Measurements from ENCODE around the gene TADA2A. TPM values are rescaled to one million over a fixed set of nuclear protein-coding genes. Genes with fewer than 3 reads are reported as not detected.

The TADA2A gene
- total and polyA plus RNA-seq, 2 of the 8 experiments (the other 6 are each of a cell fraction or from before 2014, with no cell fraction given) = 8.4 to 18.5 TPM

- Histone ChIP-seq H3K9ac (replicated peaks in 1 of 4; ENCODE audit: extremely low read depth in 1 of 4, low read depth in 3 of 4, low read length in 3 of 4) (no peak overlapping the region), H4K8ac (ENCODE audit: extremely low read depth, insufficient read depth, low read length) (no peak overlapping the region), H3K4me2 (ENCODE audit: insufficient read depth in 1 of 2, low read depth in 2 of 2, low read length in 2 of 2) (no peak overlapping the region), H3K79me2 (ENCODE audit: control insufficient read depth in 1 of 2, insufficient read depth in 2 of 2, low read length in 2 of 2) (no peaks in the 10 kb centered on the region), H2BK12ac (ENCODE audit: low read depth, low read length) (no peak overlapping the region), H3K4me3 (ENCODE audit: extremely low read depth in 1 of 4, insufficient read depth in 2 of 4, low read depth in 3 of 4, low read length in 4 of 4) (no peak overlapping the region), H3K36me3 (ENCODE audit: control insufficient read depth in 2 of 4, insufficient read depth in 4 of 4, low read length in 3 of 4) (peaks cover 0 to 20% (median 7%) of the 10 kb centered on the region in 4 experiments; a peak in 6 of 8 replicates), H2AFZ (ENCODE audit: low read length) (no peak overlapping the region), H2AK5ac (ENCODE audit: low read depth, low read length) (no peak overlapping the region), H2BK120ac (replicated peaks; ENCODE audit: low read depth, low read length) (no peak overlapping the region), H3K18ac (ENCODE audit: extremely low read depth, low read length) (no peak overlapping the region), H3K4ac (replicated peaks; ENCODE audit: insufficient read length, low read depth, low read length) (no peak overlapping the region), H4K91ac (replicated peaks; ENCODE audit: insufficient read length, low read length) (no peak overlapping the region), H2BK20ac (ENCODE audit: low read length) (no peak overlapping the region), H4K5ac (ENCODE audit: insufficient read length, low read depth, low read length) (no peak overlapping the region), H3K23ac (ENCODE audit: insufficient read length) (no peak overlapping the region), H4K20me1 (replicated peaks in 1 of 2; ENCODE audit: control insufficient read depth in 1 of 2, insufficient read depth in 2 of 2, low read length in 2 of 2) (peaks cover 0 to 2% of the 10 kb centered on the region in 2 experiments), H3K27me3 (replicated peaks in 1 of 4; ENCODE audit: control insufficient read depth in 3 of 4, extremely low read depth in 1 of 4, insufficient read depth in 3 of 4, low read length in 3 of 4) (no peaks in the 10 kb centered on the region), H3K56ac (replicated peaks; ENCODE audit: insufficient read length, low read depth, low read length) (no peak overlapping the region), H2BK5ac (ENCODE audit: low read depth, low read length) (no peak overlapping the region), H3K9me3 (ENCODE audit: insufficient read depth in 2 of 2, low read depth in 1 of 2, low read length in 1 of 2) (no peaks in the 10 kb centered on the region), H3K27ac (ENCODE audit: low read depth, low read length) (no peak overlapping the region), H3K23me2 (ENCODE audit: low read depth, low read length) (no peaks in the 10 kb centered on the region), H3K79me1 (ENCODE audit: low read depth, low read length) (no peaks in the 10 kb centered on the region), H3K4me1 (replicated peaks in 1 of 4; ENCODE audit: control insufficient read depth in 3 of 4, insufficient read depth in 4 of 4, low read length in 3 of 4) (no peaks in the 10 kb centered on the region), H3K14ac (ENCODE audit: insufficient read length) (no peak overlapping the region), H2BK15ac (ENCODE audit: low read length) (no peak overlapping the region)
- 74 to 100% methylated on average over 1 of the region's 1 CpG for WGBS, 2 experiments (ENCODE audit: extremely low coverage in 1 of 2, insufficient coverage in 1 of 2, insufficient read length in 1 of 2, insufficient replicate concordance in 2 of 2, low coverage in 1 of 2, low lambda C conversion rate in 2 of 2, missing lambda C conversion rate in 1 of 2)
- FAIRE-seq (no peak), DNase-seq (ENCODE audit: low read depth in 1 of 2, low spot score in 2 of 2) (no peak)
- POLR2A ChIA-PET (ENCODE audit: partially characterized antibody) = interaction anchor here (1.3 to 2.1 kb wide), 4 partner anchors 9 to 58 kb away, joined by 3 to 7 read pairs (median 5); partner anchors contain the start of genes ACACA and TADA2A
- CTCF ChIA-PET (ENCODE audit: partially characterized antibody) = interaction anchor here (0.8 to 2.2 kb wide), 3 partner anchors 9 to 181 kb away, joined by 3 to 17 read pairs (median 3); no protein-coding TSS in a partner anchor
- TF ChIP-seq SP4 (IDR thresholded peaks at IDR 0.05; ENCODE audit: low read length) = no peak
- TF ChIP-seq TBP (IDR thresholded peaks at IDR 0.05; ENCODE audit: low read depth, low read length) = no peak
- no peak for TF ChIP-seq ZNF274 (IDR thresholded peaks at IDR 0.05; ENCODE audit: borderline replicate concordance, extremely low read depth, low read length)
- no peak for TF ChIP-seq BCL11A (IDR thresholded peaks at IDR 0.05; ENCODE audit: low read depth in 2 of 2, low read length in 2 of 2)
- no peak for TF ChIP-seq JUND (IDR thresholded peaks at IDR 0.05; ENCODE audit: low read length)
- TF ChIP-seq RXRA (IDR thresholded peaks at IDR 0.05; ENCODE audit: insufficient read depth, low read depth, low read length) = no peak
- TF ChIP-seq TEAD4 (IDR thresholded peaks at IDR 0.05; ENCODE audit: low read depth, low read length) = no peak
- no peak for TF ChIP-seq RNF2 (IDR thresholded peaks at IDR 0.05; ENCODE audit: borderline replicate concordance, low read depth, low read length, missing control alignments, poor library complexity, severe bottlenecking)
- no peak for TF ChIP-seq CTCF (IDR thresholded peaks at IDR 0.05; ENCODE audit: control extremely low read depth in 1 of 3, insufficient read depth in 1 of 3, low read depth in 1 of 3, low read length in 3 of 3)
- TF ChIP-seq KDM4A (IDR thresholded peaks at IDR 0.05; ENCODE audit: low read depth, low read length, severe bottlenecking) = no peak
- no peak for TF ChIP-seq SIX5 (IDR thresholded peaks at IDR 0.05; ENCODE audit: low read depth, low read length)
Measured at GRCh38 chr17:37430051-37430627, 23.5 kb downstream of the TADA2A start.
